ENCODE measurements around the gene MRPL55. TPM values are rescaled to one million over a fixed set of nuclear protein-coding genes. Genes with fewer than 3 reads are reported as not detected.

The MRPL55 gene
- total RNA-seq, 2 donors from 2014 or later, result 120 to 136 TPM

- H3K4me3 ChIP-seq, result no peak overlapping the region
- WGBS, result 91% methylated on average over 4 of the region's 4 CpGs
- DNase-seq (ENCODE audit: low spot score), result no peak
- peaks cover 9 to 23% of the 10 kb centered on the region in 2 donors for H3K36me3 ChIP-seq
- no peaks in the 10 kb centered on the region for H3K9me3 ChIP-seq
- peaks cover 16% of the 10 kb centered on the region for H3K4me1 ChIP-seq (replicated peaks)
- intact Hi-C loops (cut with DNase I), result no loop called here
- TF ChIP-seq POLR2A (IDR thresholded peaks at IDR 0.05), result no peak
- no peaks in the 10 kb centered on the region for H3K27me3 ChIP-seq (replicated peaks; ENCODE audit: insufficient read depth)
- H3K27ac ChIP-seq, result no peak overlapping the region
Measured at GRCh38 chr1:228095161-228095560, 13.9 kb downstream of the MRPL55 start.

GRCh38 chr1:228094432-228095016 lies 14.6 kb downstream of the MRPL55 start:
- Histone ChIP-seq H3K27me3 (replicated peaks; ENCODE audit: insufficient read depth) (no peaks in the 10 kb centered on the region), H3K36me3 (peaks cover 9 to 23% of the 10 kb centered on the region in 2 donors), H3K27ac (no peak overlapping the region), H3K4me1 (replicated peaks) (peaks cover 22% of the 10 kb centered on the region), H3K9me3 (no peaks in the 10 kb centered on the region), H3K4me3 (no peak overlapping the region)
- 95% methylated on average over 13 of the region's 13 CpGs for WGBS
- no peak for DNase-seq (ENCODE audit: low spot score)
- TF ChIP-seq POLR2A (IDR thresholded peaks at IDR 0.05), result no peak
- TF ChIP-seq CTCF (IDR thresholded peaks at IDR 0.05), result no peak
- no peak for TF ChIP-seq POLR2AphosphoS5 (IDR thresholded peaks at IDR 0.05)
- intact Hi-C loops (cut with DNase I), result no loop called here

GRCh38 chr1:228093050-228093906 lies 15.8 kb downstream of the MRPL55 start:
- peaks cover 35% of the 10 kb centered on the region for H3K4me1 ChIP-seq (replicated peaks)
- no peaks in the 10 kb centered on the region for H3K27me3 ChIP-seq (replicated peaks; ENCODE audit: insufficient read depth)
- DNase-seq (ENCODE audit: low spot score), result no peak
- H3K4me3 ChIP-seq, result no peak overlapping the region
- H3K36me3 ChIP-seq, result peaks cover 4 to 13% of the 10 kb centered on the region in 2 donors
- H3K9me3 ChIP-seq, result no peaks in the 10 kb centered on the region
- H3K27ac ChIP-seq, result no peak overlapping the region
- no peak for TF ChIP-seq CTCF (IDR thresholded peaks at IDR 0.05)
- 64% methylated on average over 20 of the region's 20 CpGs for WGBS
- intact Hi-C loops (cut with DNase I), result no loop called here

GRCh38 chr1:228092342-228093049 lies 16.6 kb downstream of the MRPL55 start:
- H3K36me3 ChIP-seq, result peaks cover 0 to 5% of the 10 kb centered on the region in 2 donors
- intact Hi-C loops (cut with DNase I), result no loop called here
- WGBS, result 66% methylated on average over 11 of the region's 11 CpGs
- no peaks in the 10 kb centered on the region for H3K9me3 ChIP-seq
- no peaks in the 10 kb centered on the region for H3K27me3 ChIP-seq (replicated peaks; ENCODE audit: insufficient read depth)
- no peak for TF ChIP-seq POLR2AphosphoS5 (IDR thresholded peaks at IDR 0.05)
- no peak for TF ChIP-seq POLR2A (IDR thresholded peaks at IDR 0.05)
- no peak for TF ChIP-seq CTCF (IDR thresholded peaks at IDR 0.05)
- H3K4me3 ChIP-seq, result no peak overlapping the region
- no peak overlapping the region for H3K27ac ChIP-seq
- no peak for DNase-seq (ENCODE audit: low spot score)
- peaks cover 43% of the 10 kb centered on the region for H3K4me1 ChIP-seq (replicated peaks)

- no peaks in the 10 kb centered on the region for H3K36me3 ChIP-seq
- H3K4me3 ChIP-seq, result no peak overlapping the region
- TF ChIP-seq POLR2A (IDR thresholded peaks at IDR 0.05) (no peak), CTCF (IDR thresholded peaks at IDR 0.05) (no peak), POLR2AphosphoS5 (IDR thresholded peaks at IDR 0.05) (no peak)
- peaks cover 53% of the 10 kb centered on the region for H3K4me1 ChIP-seq (replicated peaks)
- DNase-seq (ENCODE audit: low spot score), result no peak
- no peak overlapping the region for H3K27ac ChIP-seq
- WGBS, result 34% methylated on average over 4 of the region's 4 CpGs
- intact Hi-C loops (cut with DNase I), result no loop called here
- H3K9me3 ChIP-seq, result no peaks in the 10 kb centered on the region
- no peaks in the 10 kb centered on the region for H3K27me3 ChIP-seq (replicated peaks; ENCODE audit: insufficient read depth)
Measured at GRCh38 chr1:228091084-228091483, 18.0 kb downstream of the MRPL55 start.

Measured in prostate gland (tissue), 2 donors.